CD4-positive, alpha-beta T cell treated with Interleukin-6 at 100 ng/mL for 8 hours (primary cell): Measurements from ENCODE around the gene TRIM36.

ENCODE experiments used
- DNase-seq: peaks from one replicate; pipeline ENCODE4 v3.0.0-alpha.2; 2020; ENCODE audit warnings: mixed read lengths, low spot score

Gene TRIM36

GRCh38 chr5:115169487-115170133, at the start of gene TRIM36:
TSS of gene TRIM36 (minus strand) at chr5:115169908. CDS start at chr5:115169634, 274 bp downstream.
- peak; percentile 79 for DNase-seq

GRCh38 chr5:115214541-115214940, 44.8 kb upstream of the TRIM36 start:
- DNase-seq: no peak

- DNase-seq: peak; percentile 2
Observed at GRCh38 chr5:115209279-115209678, 39.6 kb upstream of the TRIM36 start.

- DNase-seq: no peak
Observed at GRCh38 chr5:115202952-115203351, 33.2 kb upstream of the TRIM36 start.

GRCh38 chr5:115196161-115196560, 26.5 kb upstream of the TRIM36 start:
- no peak for DNase-seq

GRCh38 chr5:115194676-115195075, 25.0 kb upstream of the TRIM36 start:
- no peak for DNase-seq

GRCh38 chr5:115193295-115193694, 23.6 kb upstream of the TRIM36 start:
- DNase-seq: no peak

- DNase-seq: no peak
Observed at GRCh38 chr5:115192098-115192497, 22.4 kb upstream of the TRIM36 start.

DNA sequence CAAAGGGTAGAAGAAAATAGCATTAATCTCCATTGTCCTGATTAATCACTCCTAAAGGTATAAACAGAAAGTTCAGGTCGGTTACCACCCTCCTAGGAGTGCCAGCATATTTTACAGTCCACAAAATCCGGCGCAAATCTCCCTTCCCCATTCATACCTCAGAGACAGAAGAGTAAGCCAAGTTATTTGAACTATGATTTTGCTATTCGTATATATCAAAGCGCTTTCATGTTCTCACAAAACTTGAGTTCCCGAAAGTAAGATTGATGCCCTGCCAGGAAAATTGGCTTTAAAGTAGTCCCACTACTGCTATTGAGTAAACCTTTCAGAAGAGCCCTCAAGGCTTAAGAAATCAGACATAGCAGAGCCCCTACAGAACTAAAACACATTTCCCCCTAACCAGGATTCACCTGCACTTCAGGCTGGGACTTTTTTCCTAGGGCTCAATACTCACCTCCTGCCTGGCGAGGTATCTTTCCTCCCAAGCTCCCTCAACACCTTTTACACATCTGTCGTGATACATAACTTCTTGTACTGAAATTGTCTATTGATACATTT, 21.8 kb upstream of the TRIM36 start:
- DNase-seq: no peak

DNA sequence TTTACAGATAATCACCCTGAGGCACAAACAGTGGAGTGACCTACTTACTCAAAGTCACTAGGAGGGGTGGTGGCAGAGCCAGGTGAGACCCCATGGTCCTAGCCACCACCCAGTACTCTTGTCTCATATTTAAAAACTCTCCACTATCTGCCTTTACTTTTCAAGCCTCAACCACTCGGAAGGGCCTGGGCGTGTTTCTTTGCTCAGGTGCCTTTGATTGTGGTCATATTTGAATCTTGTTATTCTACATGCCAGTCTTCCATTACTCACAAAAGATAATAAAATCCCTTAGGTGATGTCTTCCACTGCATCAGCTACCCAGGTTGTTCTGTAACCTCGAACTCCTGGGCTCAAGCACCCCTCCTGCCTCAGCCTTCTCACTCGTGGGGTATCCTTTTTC, 20.7 kb upstream of the TRIM36 start:
- DNase-seq: no peak

GRCh38 chr5:115189866-115190265, 20.2 kb upstream of the TRIM36 start:
- DNase-seq: no peak

DNA sequence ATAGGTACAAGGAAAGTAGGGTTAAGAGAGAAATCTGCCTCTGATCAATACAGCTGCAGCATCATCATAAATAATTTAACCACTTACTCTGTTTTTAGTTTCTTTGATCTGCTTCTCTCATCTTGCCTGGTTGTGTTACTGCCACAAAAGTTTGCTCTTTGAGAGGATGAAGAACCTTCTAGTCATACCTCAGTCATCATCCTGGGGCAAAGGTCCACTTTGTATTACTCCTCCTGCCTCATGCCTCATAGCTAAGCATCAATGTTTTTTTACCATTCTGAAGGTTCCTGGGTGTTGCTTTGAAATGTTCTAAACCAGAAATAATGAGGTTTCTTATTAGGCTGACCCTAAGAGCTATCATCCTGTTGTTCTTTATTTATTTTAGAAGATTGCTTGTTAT, 17.1 kb upstream of the TRIM36 start:
- no peak for DNase-seq

DNA sequence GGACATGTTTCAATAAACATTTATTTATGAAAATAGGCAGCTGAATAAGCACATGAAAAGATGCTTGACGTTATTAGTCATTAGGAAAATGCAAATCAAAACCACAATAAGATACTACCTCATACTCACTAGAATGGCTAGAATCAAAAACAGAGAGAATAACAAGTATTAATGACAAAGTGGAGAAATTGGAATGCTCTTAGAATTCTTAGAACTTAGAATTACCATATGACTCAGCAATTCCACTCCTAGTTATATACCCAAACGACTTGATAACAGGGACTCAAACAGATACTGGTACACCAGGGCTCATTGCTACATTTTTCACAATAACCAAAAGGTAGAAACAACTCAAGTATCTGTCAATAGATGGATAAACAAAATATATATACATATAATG, 15.1 kb upstream of the TRIM36 start:
- DNase-seq: no peak

DNA sequence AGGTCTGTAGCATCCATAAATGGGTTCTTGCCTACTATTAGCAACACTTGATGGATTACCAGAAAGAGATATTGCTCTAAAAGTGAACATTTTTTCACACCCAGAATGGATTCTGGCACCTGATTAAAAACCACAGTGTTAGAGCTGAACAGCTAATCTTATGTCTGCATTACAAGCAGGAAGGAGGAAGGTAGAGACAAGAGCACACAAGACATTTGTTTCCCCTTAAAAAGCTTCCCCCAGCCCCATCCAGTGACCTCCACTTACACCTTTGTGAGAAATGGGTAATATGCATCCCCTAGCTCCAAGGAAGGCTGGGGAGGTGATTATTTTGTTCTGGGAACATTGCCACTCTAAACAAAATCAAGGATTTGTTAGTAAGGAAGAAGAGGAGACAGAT, 12.0 kb upstream of the TRIM36 start:
- no peak for DNase-seq

GRCh38 chr5:115180165-115180709, 10.5 kb upstream of the TRIM36 start:
- no peak for DNase-seq

DNA sequence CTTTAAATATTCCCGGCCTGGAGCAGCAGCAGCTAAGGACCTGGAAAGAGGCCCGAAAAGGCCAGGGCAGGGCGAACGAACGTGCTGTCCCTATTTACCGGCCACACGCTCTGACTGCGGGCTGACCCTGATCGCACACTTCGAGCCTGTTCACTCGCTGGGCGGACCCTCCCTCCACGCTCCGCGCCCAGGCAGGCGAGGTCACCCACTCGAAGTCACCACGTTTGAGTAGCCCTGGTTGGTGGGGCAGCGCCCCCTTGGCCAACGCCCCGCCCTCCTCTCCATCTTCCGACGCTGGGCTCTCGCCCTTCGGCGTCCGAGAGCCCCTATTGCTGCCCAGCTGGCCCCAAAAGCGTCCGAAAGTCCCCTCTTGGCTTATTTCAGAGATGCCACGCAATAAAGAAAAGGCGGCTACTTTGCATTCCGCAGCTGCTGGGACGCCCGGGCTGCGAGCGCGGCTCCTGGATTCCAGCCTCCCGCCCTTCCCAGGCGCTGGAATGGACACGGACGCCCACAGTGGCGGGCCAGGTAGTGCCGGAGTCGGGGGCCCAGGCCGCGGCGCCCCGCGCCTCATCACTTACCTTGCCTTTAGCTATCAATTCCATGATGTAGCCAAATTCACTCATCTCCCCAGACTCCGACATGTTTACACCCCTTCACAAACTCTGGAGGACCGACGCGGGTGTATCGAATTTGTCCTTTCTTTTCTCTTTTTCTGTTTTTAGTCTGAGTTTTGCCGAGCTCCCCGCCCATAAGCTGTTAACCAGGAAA, 9.9 kb upstream of the TRIM36 start:
- DNase-seq: no peak

GRCh38 chr5:115179030-115179393, 9.3 kb upstream of the TRIM36 start:
- DNase-seq: no peak

DNA sequence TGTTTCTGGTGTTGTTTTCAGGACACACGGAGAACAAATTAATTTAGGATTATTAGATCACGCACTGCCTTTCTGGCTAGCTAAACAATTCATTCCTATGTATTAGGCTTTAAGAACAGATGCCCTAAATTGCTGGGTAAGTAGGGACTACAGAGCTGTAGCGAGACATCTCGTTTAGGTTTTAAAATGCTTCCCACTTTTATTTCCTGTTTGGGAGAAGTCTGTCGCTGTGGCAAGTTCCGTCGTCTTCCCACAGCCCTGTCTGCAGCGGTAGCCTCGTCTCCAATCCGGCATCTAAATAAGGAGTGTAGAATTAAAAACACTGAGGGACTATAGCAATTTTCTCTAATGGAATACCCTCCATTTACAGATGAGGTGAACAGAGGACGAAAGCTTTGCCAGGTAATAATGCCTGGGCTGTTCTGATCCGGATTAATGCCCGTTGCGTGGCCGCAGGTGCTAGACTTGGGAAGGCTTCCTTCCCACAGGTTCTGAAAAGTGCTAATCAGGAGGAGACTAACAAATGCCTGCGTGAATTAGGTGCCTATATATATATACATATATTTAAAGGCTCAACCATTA, 1.3 kb upstream of the TRIM36 start:
- DNase-seq: no peak

GRCh38 chr5:115170134-115170928, 623 bp upstream of the TRIM36 start:
- DNase-seq: no peak

DNA sequence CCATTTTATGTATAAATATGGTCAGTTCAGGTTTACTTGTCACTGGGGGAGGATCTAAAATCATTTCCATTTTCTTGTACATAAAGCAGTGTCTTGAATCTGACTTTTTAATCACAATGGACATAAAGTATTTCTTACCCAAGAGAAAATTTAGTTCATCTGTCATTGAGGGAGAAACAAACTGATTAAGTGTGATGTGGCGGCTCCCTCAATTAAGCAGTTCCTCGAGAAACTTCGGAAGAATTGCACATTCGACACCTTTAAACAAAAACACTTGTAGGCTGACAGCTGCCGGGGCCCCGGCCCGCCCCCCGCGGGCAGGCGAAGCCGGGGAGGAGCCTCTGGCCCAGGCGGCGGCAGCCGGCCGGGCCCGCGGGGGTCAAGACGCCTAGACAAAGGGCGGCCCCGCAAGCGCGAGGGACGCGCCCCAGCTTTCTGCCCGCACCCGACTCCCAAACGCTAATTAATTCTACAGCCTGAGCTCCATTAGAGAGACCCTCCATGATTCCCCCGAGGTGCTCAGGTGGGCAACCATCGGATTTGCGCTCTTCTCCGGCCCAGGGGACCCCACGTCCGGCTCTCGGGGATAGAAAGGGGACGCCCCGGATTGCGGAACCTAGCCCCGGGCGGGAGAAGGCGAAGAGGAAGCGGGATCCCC, 750 bp downstream of the TRIM36 start:
- no peak for DNase-seq

- no peak for DNase-seq
Observed at GRCh38 chr5:115166744-115167393, 2.8 kb downstream of the TRIM36 start.
